GM21717 (cell line): ENCODE results near the gene PDGFC.
"Not testable (repeated sequence)": the region's sequence is repeated elsewhere in the genome, so short reads cannot be mapped to it uniquely, and the experiment has no call there.

Experiments used
- ATAC-seq: cut with Tn5 transposase; IDR thresholded peaks from one replicate; pipeline ENCODE4 v1.9.1; 2021; ENCODE audit warnings: mild to moderate bottlenecking, moderate library complexity; ENCODE audit not compliant: unreplicated experiment

Gene PDGFC

GRCh38 chr4:156952078-156952759, 19.4 kb downstream of the PDGFC start:
- ATAC-seq: no peak

DNA sequence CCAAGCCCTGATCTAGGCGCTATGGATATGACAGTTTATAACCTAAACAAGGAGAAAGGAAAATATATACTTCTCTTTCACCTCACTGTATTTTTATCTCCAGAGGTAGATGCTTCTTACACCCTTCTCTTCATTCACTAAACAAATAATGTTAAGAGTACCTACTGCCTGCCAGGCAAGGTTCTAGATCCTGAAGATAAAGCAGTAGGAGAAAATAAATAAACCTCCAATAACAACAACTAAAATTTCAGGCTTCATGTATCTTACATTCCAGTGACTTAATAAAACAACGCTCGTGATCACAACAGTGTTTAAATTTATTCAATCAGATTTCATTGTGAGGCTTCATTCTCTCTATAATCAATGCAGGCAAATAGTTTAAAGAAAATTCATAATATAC, 20.7 kb downstream of the PDGFC start:
- ATAC-seq: no peak

DNA sequence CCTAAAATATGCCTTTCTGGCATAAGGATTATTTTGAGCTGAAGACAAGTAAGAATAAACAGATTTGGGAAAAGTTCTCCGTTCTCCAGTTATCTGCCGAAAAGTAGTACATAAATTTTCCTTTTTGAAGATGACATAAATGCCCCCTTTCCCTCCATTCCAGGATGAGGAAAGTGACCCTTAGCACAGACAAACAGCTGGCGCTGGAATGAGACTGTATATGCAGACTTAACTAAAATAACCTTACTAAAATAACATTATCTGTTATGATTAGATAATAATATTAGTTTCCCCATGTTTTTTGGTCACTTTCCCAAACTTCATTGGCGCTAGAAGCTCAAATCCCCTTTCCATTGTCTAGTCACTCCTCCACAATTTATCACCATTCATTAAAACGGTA, 21.5 kb downstream of the PDGFC start:
- ATAC-seq: no peak

DNA sequence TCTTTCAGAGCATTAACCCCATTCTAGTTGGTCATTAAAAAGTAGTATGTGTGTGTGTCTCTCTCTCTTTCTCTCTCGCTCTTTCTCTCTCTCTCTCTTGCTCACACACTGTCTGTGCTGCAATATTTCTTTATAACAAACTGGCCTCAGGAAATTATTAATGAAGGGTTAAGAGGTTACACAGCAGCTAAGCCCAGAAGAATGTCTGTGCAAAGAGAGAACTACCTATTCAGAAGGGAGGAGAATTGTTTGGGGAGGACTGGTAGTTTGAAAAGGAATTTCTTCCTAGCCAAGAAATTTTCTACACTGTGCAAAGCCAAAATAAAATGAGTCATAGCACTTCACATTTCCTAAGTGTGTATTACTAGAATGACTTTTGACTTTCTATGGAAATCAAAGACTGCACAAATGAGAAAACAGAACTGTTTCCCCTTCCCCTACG, 22.2 kb downstream of the PDGFC start:
- ATAC-seq: no peak

- no peak for ATAC-seq
Observed at GRCh38 chr4:156948738-156949137, 22.9 kb downstream of the PDGFC start.

DNA sequence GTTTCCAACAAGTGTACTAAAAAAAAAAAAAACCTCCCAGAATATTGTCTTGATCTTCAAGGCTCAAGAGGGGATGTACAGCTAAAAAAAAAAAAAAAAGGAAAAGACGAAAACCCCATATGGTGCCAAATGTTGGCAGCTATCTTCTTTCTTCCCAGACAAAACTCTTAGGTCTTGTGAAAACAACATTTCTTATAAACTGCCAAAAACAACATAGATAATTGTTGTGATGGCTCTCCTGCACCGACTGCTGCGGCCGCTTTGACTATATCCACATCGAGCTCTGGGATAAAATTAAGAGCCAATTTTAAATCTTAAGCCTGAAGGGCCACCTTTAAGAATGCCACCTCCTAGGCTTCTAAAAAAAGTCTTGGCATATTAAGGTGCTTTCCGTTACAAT, 23.5 kb downstream of the PDGFC start:
- ATAC-seq: no peak

DNA sequence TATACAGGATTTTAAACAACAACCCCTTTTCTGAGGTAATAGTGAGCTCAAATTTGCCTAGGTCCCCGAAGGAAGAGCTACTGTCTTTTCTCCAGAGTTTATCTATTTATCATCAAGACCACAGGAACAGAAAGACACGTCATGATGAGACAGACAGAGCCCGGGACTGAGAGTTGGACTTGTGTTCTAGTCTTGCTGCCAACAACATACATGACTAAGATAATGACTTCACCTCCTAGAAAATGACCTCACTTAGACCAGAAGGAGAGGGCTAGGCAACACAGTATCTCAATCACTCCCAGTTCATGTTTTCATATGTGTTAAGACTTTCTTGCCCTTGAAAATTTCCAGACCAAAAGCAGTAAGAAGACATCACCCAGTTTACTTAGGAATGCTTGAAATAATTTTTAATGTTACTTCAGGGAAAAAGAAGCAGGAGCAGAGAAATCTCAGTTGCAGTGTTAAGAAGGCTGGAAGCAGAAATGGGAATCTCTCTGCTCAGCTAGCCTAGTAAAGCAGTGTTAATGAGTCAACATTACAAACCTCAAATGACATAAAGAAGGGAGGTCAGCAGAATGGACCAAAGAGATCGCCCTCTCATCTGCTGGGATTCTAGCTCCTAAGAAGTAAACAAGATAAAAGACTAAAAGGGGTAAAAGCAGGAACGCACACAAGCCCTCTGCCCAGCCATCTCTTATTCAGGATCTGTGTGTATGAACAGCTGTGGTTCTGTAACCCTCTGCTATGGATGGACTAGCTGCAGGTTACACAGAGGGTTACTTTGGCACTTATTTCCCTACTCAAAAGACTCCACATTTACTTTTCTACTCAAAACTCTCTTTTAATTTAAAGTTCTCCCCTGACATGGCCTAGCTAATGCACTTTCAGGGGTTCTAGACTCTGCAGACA, 24.8 kb downstream of the PDGFC start:
- ATAC-seq: peak; percentile 70

DNA sequence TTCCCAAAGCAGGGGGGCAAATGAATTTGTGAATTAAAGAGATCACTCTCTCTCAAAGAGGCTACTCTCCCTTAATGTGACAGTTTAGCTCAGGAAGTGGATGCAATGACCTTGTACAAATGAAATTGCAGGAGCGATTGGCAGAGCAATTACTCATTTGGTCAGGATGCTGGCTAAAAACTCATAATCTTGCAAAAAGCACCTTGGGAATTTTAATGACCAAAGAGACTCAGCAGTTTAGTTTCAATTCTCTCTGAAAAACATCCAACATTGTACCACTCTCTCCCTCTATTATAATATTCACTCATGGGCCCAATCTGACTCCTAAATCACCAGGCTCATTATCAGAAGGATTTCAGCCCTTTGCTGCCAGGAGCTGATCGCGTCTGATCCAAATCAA, 26.1 kb downstream of the PDGFC start:
- ATAC-seq: no peak

GRCh38 chr4:156942991-156943390, 28.6 kb downstream of the PDGFC start:
- no peak for ATAC-seq

DNA sequence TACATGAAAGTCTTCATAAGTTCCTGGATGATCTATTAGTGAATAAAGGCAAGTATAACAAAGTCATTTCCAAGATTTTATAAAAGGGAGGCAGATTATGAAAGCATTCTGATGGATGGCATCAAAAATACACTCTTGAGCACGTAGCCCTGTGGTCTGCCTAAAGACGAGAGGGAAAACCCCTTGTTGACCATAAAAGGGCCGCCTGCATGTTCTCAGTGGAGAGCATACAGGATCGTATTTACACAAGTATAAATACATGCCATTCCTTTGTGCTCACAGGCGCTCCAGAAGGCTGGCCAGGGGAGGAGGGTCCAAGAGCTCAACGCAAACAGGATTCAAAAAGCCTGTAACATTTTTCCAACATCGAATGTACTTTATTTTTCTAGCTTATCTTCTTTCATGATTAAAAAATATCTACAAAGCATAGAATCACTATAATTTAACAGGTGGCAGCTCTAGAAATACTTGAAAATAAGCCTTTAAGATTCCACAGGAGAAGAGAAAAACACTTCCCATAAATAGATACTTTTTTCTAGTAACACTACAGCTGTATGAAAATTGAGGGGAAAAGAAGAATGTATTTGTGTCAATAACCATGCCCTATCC, 29.6 kb downstream of the PDGFC start:
- ATAC-seq: no peak

DNA sequence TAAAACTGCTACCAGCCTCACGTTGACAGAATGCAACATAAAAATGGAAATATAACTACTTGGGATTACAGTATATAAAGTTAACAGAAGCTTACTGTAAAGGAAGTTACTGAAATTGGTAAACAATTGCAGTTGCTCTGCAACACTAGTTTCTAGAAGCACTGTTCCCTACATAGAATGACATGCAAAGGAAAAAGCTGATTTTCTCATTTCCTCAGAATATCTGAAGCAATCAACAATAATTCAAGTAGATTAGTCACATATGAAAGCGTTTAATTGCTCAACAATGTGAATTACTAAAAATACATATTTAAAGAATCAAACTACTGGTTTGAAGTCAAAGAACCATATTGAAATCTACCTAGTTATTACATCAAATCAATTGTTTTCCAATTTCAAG, 31.8 kb downstream of the PDGFC start:
- no peak for ATAC-seq

GRCh38 chr4:156939139-156939538, 32.5 kb downstream of the PDGFC start:
- no peak for ATAC-seq

GRCh38 chr4:156934259-156934635, 37.4 kb downstream of the PDGFC start:
- ATAC-seq: no peak

GRCh38 chr4:156933633-156934258, 37.9 kb downstream of the PDGFC start:
- ATAC-seq: no peak

GRCh38 chr4:156932360-156932759, 39.2 kb downstream of the PDGFC start:
- not testable (repeated sequence) for ATAC-seq

DNA sequence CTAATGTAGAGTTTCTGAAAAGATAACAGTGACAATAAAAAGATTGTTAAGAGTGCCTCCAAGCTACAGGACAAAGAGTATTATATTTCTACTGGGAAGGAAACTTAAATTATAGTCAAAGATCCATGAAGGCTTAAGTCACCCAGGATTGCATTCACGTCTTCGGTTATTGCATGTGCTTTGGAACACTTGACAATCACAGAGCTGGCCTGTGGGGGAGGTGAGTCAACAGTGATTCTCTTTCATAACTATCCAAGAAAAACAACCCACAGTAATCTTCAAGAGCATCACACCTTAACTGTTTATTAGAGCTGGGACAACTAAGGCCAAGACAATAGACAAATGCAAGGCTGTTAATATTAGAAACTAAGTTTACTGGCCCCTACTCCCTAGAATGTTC, 40.3 kb downstream of the PDGFC start:
- ATAC-seq: no peak

DNA sequence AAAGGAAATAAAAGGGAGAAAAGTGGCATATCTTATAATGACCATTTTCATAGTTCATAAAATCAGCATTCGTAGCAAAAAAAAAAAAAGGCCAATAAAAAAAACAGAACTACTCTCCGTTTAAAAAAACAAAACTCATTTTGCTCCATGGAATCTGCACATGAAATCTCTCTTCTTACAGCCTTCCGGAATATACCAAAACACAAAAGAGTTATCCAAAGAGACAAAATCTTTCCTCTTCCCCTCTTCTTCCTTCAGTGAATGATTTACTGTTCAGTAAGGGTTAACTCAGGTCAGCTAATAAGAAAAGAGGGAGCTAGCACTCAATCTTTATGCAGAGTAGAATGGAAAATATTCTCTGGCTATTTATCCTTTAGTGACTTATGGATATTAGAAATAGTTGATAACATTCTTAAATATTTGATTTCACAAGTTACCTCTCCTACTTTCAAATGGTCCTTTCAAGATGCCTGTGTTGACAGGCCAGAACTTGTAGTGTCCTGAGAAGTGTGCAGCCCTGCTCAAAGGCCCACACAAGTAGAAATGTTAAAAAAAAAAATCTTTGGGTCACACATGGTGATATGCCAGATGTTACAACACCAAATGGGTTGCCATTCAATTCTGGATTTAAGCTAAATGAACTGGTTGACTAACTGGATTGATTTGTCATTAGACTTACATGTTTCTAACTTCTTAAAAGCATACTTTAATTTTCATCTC, 42.1 kb downstream of the PDGFC start:
- no peak for ATAC-seq

DNA sequence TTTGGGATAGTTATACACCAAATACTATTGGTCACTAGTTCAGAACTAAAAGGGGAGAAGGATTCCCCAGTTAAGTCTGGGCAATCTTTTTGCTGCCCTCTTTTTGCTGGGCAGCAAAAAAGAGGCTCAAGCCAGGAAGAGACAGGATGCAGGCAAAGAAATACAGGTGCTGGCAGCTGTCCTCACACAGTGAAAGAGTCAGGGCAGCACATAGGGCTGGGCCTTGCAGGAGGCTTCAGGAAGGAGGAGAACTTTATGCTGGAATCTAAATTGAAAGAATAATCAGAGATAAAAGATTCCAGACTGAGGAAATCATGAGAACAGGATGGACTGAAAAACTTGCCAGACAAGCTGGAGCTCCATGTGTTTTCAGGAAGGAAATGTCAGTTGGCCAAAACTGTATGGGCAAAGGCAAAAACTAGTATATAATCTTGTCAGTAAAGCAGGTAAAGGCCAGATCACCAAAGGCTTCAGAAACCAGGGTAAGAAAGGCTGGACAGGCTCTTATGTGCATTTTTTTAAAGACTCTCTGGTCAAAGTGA, 46.8 kb downstream of the PDGFC start:
- ATAC-seq: no peak

GRCh38 chr4:156923525-156923924, 48.1 kb downstream of the PDGFC start:
- no peak for ATAC-seq

- ATAC-seq: no peak
Observed at GRCh38 chr4:156915221-156915620, 56.4 kb downstream of the PDGFC start.
